CD4-positive, alpha-beta T cell (primary cell): ENCODE measurements around the gene LYRM9. TPM values are rescaled to one million over a fixed set of nuclear protein-coding genes. Genes with fewer than 3 reads are reported as not detected.
A peak's percentile ranks its signal among the peaks of the same experiment; 100 is the strongest.

Experiments
- ATAC-seq: fragments of 200-7000 bp; cut with Tn5 transposase; one replicate; pipeline ENCODE4 v1.10.0; 2022; ENCODE audit warnings: mild to moderate bottlenecking; ENCODE audit not compliant: poor library complexity
- CTCF ChIA-PET: fragments of 350-600 bp; sonication (Branson Sonifier 250); formaldehyde crosslinking; loops from one replicate; lab custom pipeline; 2021; ENCODE audit warnings: antibody characterized with exemption, inconsistent platforms; lab: Charles Lee
- POLR2A ChIA-PET: fragments of 350-600 bp; sonication (Branson Sonifier 250); formaldehyde crosslinking; loops from one replicate; lab custom pipeline; 2021; ENCODE audit warnings: antibody characterized with exemption, inconsistent platforms; lab: Charles Lee
- DNase-seq, 14 experiments: peaks; one replicate each; pipeline ENCODE4 v3.0.0-alpha.2; 2013 to 2020; ENCODE audit warnings: mixed read lengths in 2 of 14
- H3K27ac ChIP-seq, 2 donors: one replicate each; pipeline versions ENCODE4 v1.5.1 to v1.7.0; 2013; ENCODE audit warnings: low read length in 2 of 2, low read depth in 1 of 2, mild to moderate bottlenecking in 1 of 2
- H3K27me3 ChIP-seq, 2 experiments: 1 replicate in 1 of 2; 2 replicates in 1 of 2; pipeline versions ENCODE4 v1.6.1 to v1.7.0; 2013; ENCODE audit warnings: low read length in 2 of 2, control low read depth in 1 of 2, mild to moderate bottlenecking in 1 of 2, moderate library complexity in 1 of 2; ENCODE audit not compliant: insufficient read depth in 2 of 2, control insufficient read depth in 1 of 2
- H3K36me3 ChIP-seq: one replicate; pipeline ENCODE4 v1.6.1; 2013; ENCODE audit warnings: low read length, control low read depth; ENCODE audit not compliant: insufficient read depth
- H3K4me1 ChIP-seq: one replicate; pipeline ENCODE4 v1.6.1; 2013; ENCODE audit warnings: low read length, control low read depth; ENCODE audit not compliant: insufficient read depth
- H3K4me3 ChIP-seq: one replicate; pipeline ENCODE4 v1.5.1; 2013; ENCODE audit warnings: mild to moderate bottlenecking, low read length, moderate library complexity
- H3K9me3 ChIP-seq, 2 experiments: 1 replicate in 1 of 2; 2 replicates in 1 of 2; pipeline versions ENCODE4 v1.6.1 to v1.7.0; 2013; ENCODE audit warnings: low read length in 2 of 2, mild to moderate bottlenecking in 2 of 2, control low read depth in 1 of 2, moderate library complexity in 1 of 2; ENCODE audit not compliant: control insufficient read depth in 1 of 2, insufficient read depth in 1 of 2
- H3K27ac Mint-ChIP-seq: one replicate; pipeline ENCODE4 v1.8.0; 2020; ENCODE audit warnings: mixed read lengths
- H3K27me3 Mint-ChIP-seq: one replicate; pipeline ENCODE4 v1.8.0; 2021; ENCODE audit warnings: mixed read lengths
- H3K36me3 Mint-ChIP-seq: one replicate; pipeline ENCODE4 v1.8.0; 2021; ENCODE audit warnings: low read depth, mixed read lengths
- H3K4me1 Mint-ChIP-seq: one replicate; pipeline ENCODE4 v1.8.0; 2021; ENCODE audit warnings: low read depth, mixed read lengths
- H3K4me3 Mint-ChIP-seq: one replicate; pipeline ENCODE4 v1.8.0; 2020; ENCODE audit warnings: mild to moderate bottlenecking, mixed read lengths
- H3K9me3 Mint-ChIP-seq: one replicate; pipeline ENCODE4 v1.8.0; 2020; ENCODE audit warnings: mixed read lengths
- CTCF ChIP-seq: fragments of 200-600 bp; IDR thresholded peaks from one replicate; pipeline ENCODE4 v1.8.0; 2022; ENCODE audit warnings: antibody characterized with exemption, mild to moderate bottlenecking
- intact Hi-C, 2 experiments: fragments of 100-400 bp; cut with DNase I in 1 of 2; cut with micrococcal nuclease in 1 of 2; formaldehyde crosslinking; loops; one replicate each; pipeline versions ENCODE4 v1.15.1 to v1.9.0; 2023 to 2025; cut with DNase I, micrococcal nuclease
- total RNA-seq, 174 experiments: library from RNA in 2 of 174; stranded (reverse) in 2 of 174; gene quantifications; one replicate each; pipeline ENCODE4 v1.2.3 and lab custom pipeline; 2021 to 2026

The LYRM9 gene
- total RNA-seq, 2 experiments from 2014 or later = 13.0 to 15.7 TPM

- Histone ChIP-seq H3K4me3 (no peak overlapping the region), H3K27me3 (peaks cover 0 to 7% of the 10 kb centered on the region in 2 experiments), H3K27ac (no peak overlapping the region), H3K36me3 (no peaks in the 10 kb centered on the region), H3K9me3 (no peaks in the 10 kb centered on the region), H3K4me1 (peaks cover 16% of the 10 kb centered on the region)
- Mint-ChIP-seq H3K9me3 (no peaks in the 10 kb centered on the region), H3K4me3 (peak overlapping the region; percentile 90), H3K27ac (peak overlapping the region; percentile 58), H3K27me3 (peaks cover 36% of the 10 kb centered on the region), H3K36me3 (no peaks in the 10 kb centered on the region), H3K4me1 (peaks cover 27% of the 10 kb centered on the region)
- peak in 2 of 14 experiments; percentile 24 to 30 for DNase-seq
- intact Hi-C loops = loop anchor here (1.0 to 10.0 kb wide), 6 partner anchors 89 to 439 kb away; partner anchors contain the start of gene KSR1 (in 1 of the 2)
- CTCF ChIA-PET = interaction anchor here (0.7 to 3.0 kb wide), 13 partner anchors 10 to 478 kb away, joined by 3 to 63 read pairs (median 5); partner anchors contain the start of gene SARM1
- no peak for ATAC-seq
- TF ChIP-seq CTCF = no peak
- POLR2A ChIA-PET = interaction anchor here (0.6 to 4.2 kb wide), 13 partner anchors 9 to 463 kb away, joined by 3 to 128 read pairs (median 4); partner anchors contain the start of genes IFT20, KSR1, POLDIP2 and TNFAIP1
These were observed 807 bp upstream of the LYRM9 start for GRCh38 chr17:27893841-27894503.

DNA sequence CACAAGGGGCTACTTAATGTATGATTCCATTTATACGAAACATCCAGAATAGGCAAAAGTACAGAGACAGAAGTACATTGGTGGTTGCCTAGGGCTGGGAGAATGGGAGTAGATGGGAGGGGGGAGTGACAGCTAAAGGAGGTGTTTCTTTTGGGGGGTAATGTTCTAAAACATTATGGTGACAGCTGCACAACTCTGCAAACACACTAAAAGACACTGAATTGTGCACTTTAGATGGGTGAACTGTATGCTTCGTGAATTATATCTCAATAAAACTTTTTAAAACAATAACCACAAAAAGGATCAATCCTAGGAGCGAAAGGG is 661 bp downstream of the LYRM9 start:
- ATAC-seq = no peak
- H3K4me1 ChIP-seq = peaks cover 16% of the 10 kb centered on the region
- H3K27me3 ChIP-seq = peaks cover 0 to 7% of the 10 kb centered on the region in 2 experiments
- Mint-ChIP-seq H3K27me3 (peaks cover 26% of the 10 kb centered on the region), H3K27ac (peak overlapping the region; percentile 36), H3K4me3 (peak overlapping the region; percentile 81), H3K36me3 (no peaks in the 10 kb centered on the region), H3K9me3 (no peaks in the 10 kb centered on the region), H3K4me1 (peaks cover 27% of the 10 kb centered on the region)
- DNase-seq = peak in 2 of 14 experiments; percentile 7 to 16
- peak overlapping the region; percentile 73 for H3K4me3 ChIP-seq
- intact Hi-C loops = loop anchor here (2.0 to 10.0 kb wide), 5 partner anchors 148 to 438 kb away; partner anchors contain the start of gene KSR1 (in 1 of the 2)
- ChIA-PET CTCF (interaction anchor here (1.3 to 3.0 kb wide), 6 partner anchors 8 to 136 kb away, joined by 3 to 63 read pairs (median 12); no protein-coding TSS in a partner anchor), POLR2A (interaction anchor here (0.6 to 4.2 kb wide), 10 partner anchors 8 to 437 kb away, joined by 3 to 128 read pairs (median 4); partner anchors contain the start of gene KSR1)
- no peaks in the 10 kb centered on the region for H3K36me3 ChIP-seq
- TF ChIP-seq CTCF = no peak
- no peaks in the 10 kb centered on the region for H3K9me3 ChIP-seq
- no peak overlapping the region for H3K27ac ChIP-seq

DNA sequence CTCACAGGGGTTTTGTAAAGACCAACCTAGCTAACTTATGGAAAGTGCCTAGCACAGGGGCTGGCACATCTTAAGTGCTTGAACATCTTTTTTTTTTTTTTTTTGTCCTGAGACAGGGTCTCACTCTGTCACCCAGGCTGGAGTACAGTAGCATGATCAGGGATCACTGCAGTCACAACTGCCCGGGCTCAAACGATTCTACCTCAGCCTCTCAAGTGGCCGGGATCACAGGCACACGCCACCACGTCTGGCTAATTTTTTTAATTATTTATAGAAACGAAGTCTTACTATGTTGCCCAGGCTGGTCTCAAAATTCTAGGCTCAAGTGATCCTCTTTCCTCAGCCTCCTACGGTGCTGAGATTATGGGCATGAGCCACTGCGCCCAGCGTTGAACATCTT is 1.3 kb downstream of the LYRM9 start:
- Histone ChIP-seq H3K36me3 (no peaks in the 10 kb centered on the region), H3K4me1 (peaks cover 16% of the 10 kb centered on the region), H3K4me3 (no peak overlapping the region), H3K9me3 (no peaks in the 10 kb centered on the region), H3K27me3 (peaks cover 0 to 7% of the 10 kb centered on the region in 2 experiments), H3K27ac (no peak overlapping the region)
- POLR2A ChIA-PET = interaction anchor here (1.0 to 4.2 kb wide), 3 partner anchors 8 to 85 kb away, joined by 5 to 128 read pairs (median 7); no protein-coding TSS in a partner anchor
- no peaks in the 10 kb centered on the region for H3K36me3 Mint-ChIP-seq
- peaks cover 27% of the 10 kb centered on the region for H3K4me1 Mint-ChIP-seq
- peak overlapping the region; percentile 81 for H3K4me3 Mint-ChIP-seq
- TF ChIP-seq CTCF = no peak
- CTCF ChIA-PET = interaction anchor here (1.8 to 3.0 kb wide), 2 partner anchors 14 to 85 kb away, joined by 5 to 63 read pairs; no protein-coding TSS in a partner anchor
- intact Hi-C loops = loop anchor here (2.0 to 10.0 kb wide), 6 partner anchors 149 to 539 kb away; partner anchors contain the start of gene KSR1 (in 1 of the 2)
- no peak for DNase-seq
- no peak for ATAC-seq
- H3K27me3 Mint-ChIP-seq = peaks cover 21% of the 10 kb centered on the region
- H3K27ac Mint-ChIP-seq = no peak overlapping the region
- no peaks in the 10 kb centered on the region for H3K9me3 Mint-ChIP-seq
